ENCODE results near the gene MAP4K2. TPM values are rescaled to one million over a fixed set of nuclear protein-coding genes. Genes with fewer than 3 reads are reported as not detected.

Gene MAP4K2
- total and polyA plus RNA-seq, 8 donors, result 19.3 to 48.2 (median 45.2) TPM

DNA sequence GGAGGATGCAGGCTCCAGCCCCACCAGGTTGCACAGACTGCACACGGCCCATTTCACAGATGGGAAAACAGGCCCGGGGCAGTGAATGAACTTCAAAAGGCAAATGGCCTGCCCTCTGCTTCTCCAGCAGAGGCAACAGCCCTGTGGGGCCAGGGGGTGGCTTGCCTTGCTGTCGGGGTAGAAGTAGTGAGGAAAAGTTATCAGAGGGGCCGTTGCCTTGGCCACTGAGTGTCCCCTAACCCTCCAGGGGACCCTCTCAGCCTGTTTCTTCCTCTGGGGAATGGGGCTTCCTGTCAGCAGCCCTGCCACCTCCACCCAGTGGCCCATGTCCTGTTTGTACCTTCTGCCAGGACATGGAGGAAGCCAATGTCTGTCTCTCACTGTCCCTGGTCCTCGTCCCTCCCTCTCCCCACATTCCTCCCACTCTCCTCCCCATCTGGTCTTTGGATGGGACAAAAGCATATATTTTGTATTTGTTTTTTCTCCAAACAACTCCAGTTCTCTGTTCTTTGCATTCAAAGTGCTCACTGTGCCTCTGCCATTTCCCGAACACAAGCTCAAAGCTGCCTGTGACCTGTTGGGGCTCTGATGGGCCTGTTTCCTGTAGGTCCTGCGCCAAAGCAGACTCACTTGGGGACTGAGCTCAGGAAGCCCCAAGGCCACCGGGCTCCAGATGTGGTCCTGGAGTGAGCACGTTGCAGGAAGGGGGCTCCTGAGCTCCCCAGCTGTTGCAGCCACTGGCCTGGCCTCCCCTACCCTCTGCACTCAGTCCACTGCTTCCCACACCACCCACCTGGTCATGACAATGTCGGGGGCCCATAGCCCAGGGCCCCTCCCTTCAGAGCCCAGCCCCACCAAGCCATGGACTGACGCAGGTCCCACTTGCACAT lies 9.5 kb downstream of the MAP4K2 start:
- Histone ChIP-seq H3K9me3 (no peaks in the 10 kb centered on the region), H3K36me3 (peaks cover 0 to 57% of the 10 kb centered on the region in 2 donors), H3K4me1 (peaks cover 0 to 7% of the 10 kb centered on the region in 2 donors), H3K4me3 (no peak overlapping the region), H3K27ac (no peak overlapping the region), H3K27me3 (no peaks in the 10 kb centered on the region)
- intact Hi-C loops (cut with DNase I), result no loop called here
- TF ChIP-seq, protein P1, sequence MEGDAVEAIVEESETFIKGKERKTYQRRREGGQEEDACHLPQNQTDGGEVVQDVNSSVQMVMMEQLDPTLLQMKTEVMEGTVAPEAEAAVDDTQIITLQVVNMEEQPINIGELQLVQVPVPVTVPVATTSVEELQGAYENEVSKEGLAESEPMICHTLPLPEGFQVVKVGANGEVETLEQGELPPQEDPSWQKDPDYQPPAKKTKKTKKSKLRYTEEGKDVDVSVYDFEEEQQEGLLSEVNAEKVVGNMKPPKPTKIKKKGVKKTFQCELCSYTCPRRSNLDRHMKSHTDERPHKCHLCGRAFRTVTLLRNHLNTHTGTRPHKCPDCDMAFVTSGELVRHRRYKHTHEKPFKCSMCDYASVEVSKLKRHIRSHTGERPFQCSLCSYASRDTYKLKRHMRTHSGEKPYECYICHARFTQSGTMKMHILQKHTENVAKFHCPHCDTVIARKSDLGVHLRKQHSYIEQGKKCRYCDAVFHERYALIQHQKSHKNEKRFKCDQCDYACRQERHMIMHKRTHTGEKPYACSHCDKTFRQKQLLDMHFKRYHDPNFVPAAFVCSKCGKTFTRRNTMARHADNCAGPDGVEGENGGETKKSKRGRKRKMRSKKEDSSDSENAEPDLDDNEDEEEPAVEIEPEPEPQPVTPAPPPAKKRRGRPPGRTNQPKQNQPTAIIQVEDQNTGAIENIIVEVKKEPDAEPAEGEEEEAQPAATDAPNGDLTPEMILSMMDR (IDR thresholded peaks at IDR 0.05), result no peak
- DNase-seq (peak in 1 of 4 donors; percentile 23), ATAC-seq (no peak)

GRCh38 chr11:64792482-64792881 lies 10.5 kb downstream of the MAP4K2 start:
- intact Hi-C loops (cut with DNase I), result no loop called here
- H3K27ac ChIP-seq, result no peak overlapping the region
- H3K9me3 ChIP-seq, result no peaks in the 10 kb centered on the region
- H3K27me3 ChIP-seq, result no peaks in the 10 kb centered on the region
- peaks cover 0 to 14% of the 10 kb centered on the region in 2 donors for H3K4me1 ChIP-seq
- no peak for ATAC-seq
- DNase-seq, result no peak
- no peak overlapping the region for H3K4me3 ChIP-seq
- peaks cover 0 to 60% of the 10 kb centered on the region in 2 donors for H3K36me3 ChIP-seq
- TF ChIP-seq, protein P1 (IDR thresholded peaks at IDR 0.05), result no peak

GRCh38 chr11:64791781-64792291 lies 11.2 kb downstream of the MAP4K2 start:
- TF ChIP-seq, protein P1 (IDR thresholded peaks at IDR 0.05), result no peak
- Histone ChIP-seq H3K4me1 (peaks cover 0 to 12% of the 10 kb centered on the region in 2 donors), H3K36me3 (peaks cover 0 to 54% of the 10 kb centered on the region in 2 donors), H3K27me3 (no peaks in the 10 kb centered on the region), H3K4me3 (no peak overlapping the region), H3K27ac (no peak overlapping the region), H3K9me3 (no peaks in the 10 kb centered on the region)
- no peak for ATAC-seq
- DNase-seq, result peak in 1 of 4 donors; percentile 21
- intact Hi-C loops (cut with DNase I), result no loop called here

DNA sequence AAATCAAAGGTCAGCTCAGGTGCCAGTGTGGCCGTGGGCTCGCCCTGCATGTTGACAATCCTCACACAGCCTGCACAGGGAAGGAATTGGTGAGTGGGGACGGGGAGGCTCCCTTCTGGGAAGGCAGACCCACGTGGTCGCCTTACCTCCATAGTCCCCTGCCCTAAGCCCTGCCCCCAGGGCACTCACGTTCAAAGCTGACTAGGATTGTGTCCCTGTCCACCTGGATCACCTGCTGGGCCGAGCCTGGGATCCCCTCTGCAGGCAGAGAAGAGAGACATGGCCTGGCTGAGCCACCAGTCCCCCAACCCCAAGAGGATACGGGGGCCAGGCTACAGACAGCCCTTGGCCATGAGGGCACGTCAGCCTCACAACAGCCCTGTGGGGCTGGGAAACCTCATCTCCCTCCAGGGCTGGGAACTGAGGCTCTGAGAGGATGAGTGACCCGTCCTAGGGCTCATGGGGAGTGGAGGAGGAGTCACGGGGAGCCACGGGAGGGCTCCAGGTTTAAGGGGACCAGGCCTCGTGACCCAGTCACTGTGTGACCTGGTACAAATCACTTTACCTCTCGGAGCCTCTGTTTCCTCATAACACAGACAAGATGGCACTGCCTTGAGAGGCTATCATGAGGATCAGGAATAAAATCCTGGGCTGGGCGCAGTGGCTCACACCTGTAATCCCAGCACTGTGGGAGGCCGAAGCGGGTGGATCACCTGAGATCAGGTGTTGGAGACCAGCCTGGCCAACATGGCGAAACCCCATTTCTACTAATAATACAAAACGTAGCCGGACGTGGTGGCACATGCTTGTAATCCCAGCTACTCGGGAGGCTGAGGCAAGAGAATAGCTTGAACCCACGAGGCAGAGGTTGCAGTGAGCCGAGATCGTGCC lies 12.6 kb downstream of the MAP4K2 start:
- H3K4me3 ChIP-seq, result no peak overlapping the region
- DNase-seq (peak in 2 of 4 donors; percentile 31 to 58), ATAC-seq (no peak)
- TF ChIP-seq, protein P1 (IDR thresholded peaks at IDR 0.05), result no peak
- H3K36me3 ChIP-seq, result peaks cover 0 to 44% of the 10 kb centered on the region in 2 donors
- H3K9me3 ChIP-seq, result no peaks in the 10 kb centered on the region
- intact Hi-C loops (cut with DNase I), result no loop called here
- H3K4me1 ChIP-seq, result peaks cover 0 to 9% of the 10 kb centered on the region in 2 donors
- H3K27ac ChIP-seq, result no peak overlapping the region
- no peaks in the 10 kb centered on the region for H3K27me3 ChIP-seq

Measured in left lung (tissue), 10 donors.